Body of pancreas (tissue), 4 donors: ENCODE data around the gene ZNF408.

Experiments
- CTCF ChIP-seq, 7 experiments: fragments of 450-650 bp in 4 of 7; fragments of 200-600 bp in 3 of 7; sonication (generic) in 3 of 7; IDR thresholded peaks; one replicate each; pipeline ENCODE4 v1.5.1; 2016 to 2019; ENCODE audit warnings: antibody characterized with exemption in 7 of 7
- POLR2A ChIP-seq, 3 donors: fragments of 450-650 bp; IDR thresholded peaks; one replicate each; pipeline ENCODE4 v1.6.1; 2016; ENCODE audit warnings: antibody characterized with exemption in 3 of 3, mild to moderate bottlenecking in 2 of 3

- TF ChIP-seq CTCF (IDR thresholded peaks at IDR 0.05) (no peak), POLR2A (IDR thresholded peaks at IDR 0.05) (no peak)
These were observed 2.2 kb upstream of the ZNF408 start for GRCh38 chr11:46698597-46698996.
